Measurements from ENCODE around the gene HSPB8.

The HSPB8 gene, protein sequence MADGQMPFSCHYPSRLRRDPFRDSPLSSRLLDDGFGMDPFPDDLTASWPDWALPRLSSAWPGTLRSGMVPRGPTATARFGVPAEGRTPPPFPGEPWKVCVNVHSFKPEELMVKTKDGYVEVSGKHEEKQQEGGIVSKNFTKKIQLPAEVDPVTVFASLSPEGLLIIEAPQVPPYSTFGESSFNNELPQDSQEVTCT

DNA sequence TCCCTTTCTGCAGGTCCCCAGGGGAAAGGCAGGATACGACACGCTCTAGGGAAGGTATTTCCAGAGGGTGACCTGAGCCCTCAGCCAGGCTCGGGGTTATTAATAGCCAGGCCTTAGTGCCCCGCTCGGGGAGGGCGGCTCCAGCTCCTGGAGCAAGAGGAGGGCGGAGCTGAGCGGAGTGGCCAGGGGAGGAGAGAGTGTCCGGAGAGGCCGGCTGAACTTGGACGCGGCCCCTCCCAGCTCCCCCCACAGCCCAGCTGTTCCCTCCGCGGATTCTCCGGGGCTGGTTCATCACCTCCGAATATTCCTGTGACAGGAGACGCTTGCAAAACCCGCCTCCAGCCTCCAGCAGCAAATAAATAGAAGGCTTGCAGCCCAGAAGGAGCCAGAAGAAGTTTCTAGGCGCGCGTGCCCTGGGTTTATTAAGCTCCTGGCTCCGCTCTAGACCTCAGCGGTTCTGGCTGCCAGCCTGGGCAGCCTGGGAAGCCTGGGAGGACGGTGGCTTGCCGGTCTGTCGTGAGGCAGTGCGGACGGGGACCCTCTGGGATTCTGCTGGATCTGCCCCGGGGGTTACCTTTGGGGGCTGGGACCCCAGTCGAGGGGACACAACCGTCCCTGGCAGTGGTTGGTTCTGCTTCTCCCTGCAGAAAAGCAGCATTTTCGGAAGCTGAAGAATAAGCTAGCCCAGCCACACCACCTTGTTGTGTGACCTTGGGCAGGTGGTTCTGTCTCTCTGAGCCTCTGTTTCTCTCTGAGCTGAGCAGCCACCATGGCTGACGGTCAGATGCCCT is at the start of gene HSPB8:
Gene HSPB8 (plus strand): TSS at position 388 of the 791 bp plus-strand sequence. CDS start 382 bp downstream, at position 770.
- no peak for DNase-seq (ENCODE audit: low read depth in 2 of 2)

DNA sequence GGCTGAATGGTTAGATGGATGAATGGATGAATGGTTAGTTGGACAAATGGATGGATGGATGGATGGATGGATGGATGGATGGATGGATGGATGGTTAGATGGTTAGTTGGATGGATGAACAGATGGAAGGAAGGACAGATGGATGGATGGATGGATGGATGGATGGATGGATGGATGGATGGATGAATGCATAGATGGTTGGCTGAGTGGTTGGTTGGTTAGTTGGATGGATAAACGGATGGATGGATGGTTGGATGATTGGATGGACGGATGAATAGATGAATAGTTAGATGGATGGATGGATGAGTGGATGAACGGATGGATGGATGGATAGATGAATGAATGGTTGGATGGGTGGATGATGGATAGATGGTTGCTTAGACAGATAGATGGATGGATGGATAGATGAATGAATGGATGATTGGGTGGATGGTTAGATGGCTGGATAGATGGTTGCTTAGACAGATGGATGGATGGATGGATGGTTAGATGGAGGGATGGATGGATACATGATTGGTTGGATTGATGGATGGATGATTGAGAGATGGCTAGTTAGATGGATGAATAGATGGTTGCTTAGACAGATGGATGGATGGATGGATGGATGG is 48.8 kb upstream of the HSPB8 start:
- DNase-seq (ENCODE audit: low read depth in 2 of 2) = no peak

DNA sequence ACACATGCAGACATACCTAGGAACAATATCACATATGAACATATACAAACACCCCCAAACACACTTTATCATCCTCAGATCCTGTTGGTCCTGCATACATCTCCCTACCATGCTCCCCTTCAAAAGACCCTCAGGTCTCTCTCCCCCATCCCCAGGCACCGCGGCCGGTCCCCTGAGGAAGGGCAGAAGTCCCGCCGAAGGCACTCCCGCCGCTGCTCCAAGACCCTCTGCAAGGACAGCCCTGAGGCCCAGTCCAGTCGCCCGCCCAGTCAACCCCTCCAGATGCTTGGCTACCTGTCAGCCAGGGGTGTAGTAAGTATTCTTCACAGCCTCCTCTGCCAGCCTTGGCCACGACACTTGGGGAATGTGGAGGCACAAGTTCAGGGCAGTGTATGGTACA is 48.2 kb upstream of the HSPB8 start:
- no peak for DNase-seq (ENCODE audit: low read depth in 2 of 2)

DNA sequence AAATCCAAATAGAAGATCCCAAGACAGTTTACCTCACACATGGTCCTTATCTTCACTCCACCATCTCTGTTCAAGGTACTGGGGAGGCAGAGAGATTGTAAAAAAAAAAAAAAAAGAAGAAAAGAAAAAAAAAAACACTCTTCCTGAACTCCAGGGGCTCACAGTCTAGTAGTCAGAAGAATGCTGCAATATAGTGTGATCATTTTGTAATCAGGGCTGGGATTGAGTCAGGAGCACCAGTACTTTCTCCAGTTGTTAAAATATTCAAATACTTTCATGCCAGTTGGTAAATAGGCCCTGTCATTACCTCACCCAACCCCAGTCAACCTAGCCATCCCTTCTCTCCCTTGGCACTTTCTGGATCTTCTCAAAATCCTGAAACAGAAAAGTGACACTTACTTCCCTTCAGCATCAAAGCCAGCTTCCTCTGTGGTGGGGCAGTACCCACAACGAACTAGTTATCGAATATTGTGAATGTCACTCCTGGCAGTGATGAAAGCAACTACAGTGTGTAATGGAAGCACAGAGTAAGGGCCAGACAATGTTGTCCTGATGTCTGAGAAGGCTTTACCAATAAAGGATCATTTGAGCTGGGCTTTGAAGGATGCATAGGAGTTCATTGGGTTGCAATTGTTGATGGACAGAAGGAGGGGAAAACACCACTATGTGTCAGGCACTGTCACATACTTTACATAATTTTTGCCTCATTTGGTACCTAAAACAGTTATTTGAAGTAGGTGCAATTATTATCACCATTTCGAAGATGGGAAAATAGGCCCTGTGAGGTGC is 44.3 kb upstream of the HSPB8 start:
- no peak for DNase-seq (ENCODE audit: low read depth in 2 of 2)

DNA sequence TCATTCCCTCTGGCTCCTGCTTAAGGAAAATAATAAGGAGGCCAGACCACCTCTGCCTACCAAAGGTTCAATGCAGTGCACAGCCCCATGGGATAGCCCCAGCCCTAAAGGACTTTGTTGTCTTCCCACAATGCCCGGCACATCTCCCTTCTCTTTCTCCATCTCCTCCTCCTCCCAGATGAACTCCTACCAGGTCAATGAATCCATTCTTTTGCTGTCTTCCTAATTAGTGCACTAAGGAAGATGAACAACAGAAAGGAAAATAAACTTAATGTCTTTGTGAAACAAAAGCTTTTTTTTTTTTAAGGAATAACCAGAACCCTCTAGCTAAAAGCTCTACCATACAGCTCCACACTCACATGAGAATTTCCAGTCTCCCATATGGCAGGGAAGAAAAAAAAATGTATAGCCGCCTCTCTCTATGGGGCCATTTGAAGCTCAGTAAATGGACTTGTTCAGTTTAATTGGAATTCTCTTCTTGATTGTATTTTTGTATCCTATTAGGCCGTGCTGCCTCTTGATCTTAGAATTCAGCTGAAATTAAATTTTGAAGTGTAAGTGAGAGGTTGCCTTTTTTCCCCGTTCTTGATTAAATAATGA is 41.8 kb upstream of the HSPB8 start:
- no peak for DNase-seq (ENCODE audit: low read depth in 2 of 2)

DNA sequence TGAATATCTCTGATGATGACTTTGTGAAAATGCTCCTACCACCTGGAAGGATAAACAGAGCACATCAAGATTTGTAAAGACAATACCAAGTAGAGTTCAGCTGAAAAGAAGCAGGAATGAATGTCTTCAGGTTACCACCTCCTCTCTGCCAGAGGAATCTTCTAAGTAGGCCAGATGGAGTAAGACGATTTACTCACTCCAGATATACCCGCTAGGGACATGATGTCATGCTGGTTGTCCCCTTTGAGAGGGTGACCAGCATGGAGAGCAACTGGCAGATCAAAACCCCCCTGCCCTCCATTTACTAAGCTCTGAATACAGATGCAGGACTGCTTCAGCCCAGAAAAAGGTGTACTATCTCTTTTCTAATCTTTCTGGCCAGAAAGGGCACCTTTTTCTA is 39.3 kb upstream of the HSPB8 start:
- DNase-seq (ENCODE audit: low read depth in 2 of 2) = no peak

DNA sequence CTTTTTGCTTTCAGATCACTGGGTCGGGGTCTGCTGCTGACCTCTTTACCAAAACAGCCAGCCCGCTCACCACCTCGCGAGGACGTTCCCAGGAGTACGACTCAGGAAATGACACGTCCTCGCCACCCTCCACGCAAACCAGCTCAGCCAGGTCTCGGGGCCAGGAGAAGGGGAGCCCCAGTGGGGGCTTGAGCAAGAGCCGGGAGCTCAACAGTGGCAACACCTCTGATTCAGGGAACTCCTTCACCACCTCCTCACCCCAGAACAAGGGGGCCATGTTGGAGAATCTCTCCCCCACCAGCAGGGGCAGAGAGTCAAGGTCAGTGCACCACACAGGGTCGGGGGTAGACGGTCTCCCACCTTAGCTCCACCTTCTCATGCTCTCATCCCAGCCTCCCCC is 33.4 kb upstream of the HSPB8 start:
- no peak for DNase-seq (ENCODE audit: low read depth in 2 of 2)

DNA sequence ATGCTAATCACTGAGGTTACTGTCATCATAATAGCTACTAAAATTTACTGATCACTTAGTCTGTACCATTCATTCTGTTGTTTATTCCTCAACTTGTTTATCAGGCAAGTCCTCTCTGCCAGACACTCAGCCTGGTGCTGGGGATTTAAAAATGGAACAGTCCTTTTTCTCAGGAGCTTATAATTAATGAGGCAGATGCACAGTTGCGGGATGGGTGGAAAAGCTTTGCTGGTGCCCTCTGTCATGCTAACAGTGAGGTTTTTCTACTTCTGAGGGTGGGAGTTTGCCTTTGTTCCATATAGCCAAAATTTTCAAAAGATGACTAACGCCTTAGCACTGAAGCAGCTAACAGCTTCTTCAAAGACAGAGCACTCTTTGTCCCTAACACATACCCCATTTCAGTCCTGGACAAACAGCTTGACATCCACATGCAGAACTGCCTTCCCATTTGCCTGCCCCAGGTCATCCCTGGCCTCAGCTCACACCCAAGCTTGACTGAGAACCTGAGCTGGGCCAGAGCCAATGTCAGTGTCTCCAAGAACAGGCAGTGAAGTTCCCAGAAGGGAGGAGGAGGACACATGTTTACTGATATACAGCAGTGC is 30.8 kb upstream of the HSPB8 start:
- no peak for DNase-seq (ENCODE audit: low read depth in 2 of 2)

DNA sequence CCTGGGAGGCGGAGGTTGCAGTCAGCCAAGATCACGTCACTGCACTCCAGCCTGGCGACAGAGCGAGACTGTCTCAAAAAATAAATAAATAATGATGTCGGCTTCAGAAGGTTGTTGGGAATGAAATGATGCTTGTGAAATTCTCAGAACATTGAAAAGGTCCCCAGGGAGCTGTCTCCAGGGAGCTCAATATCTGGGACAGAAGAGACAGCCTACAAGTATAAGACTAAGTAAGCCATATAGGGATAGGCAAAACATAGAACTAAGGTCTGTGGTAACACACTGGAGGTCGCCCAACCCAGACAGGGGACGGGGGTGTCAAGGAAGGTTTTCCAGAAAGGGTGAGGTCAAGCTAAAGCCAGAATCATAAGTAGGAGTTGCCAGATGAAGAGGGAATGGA is 29.5 kb upstream of the HSPB8 start:
- no peak for DNase-seq (ENCODE audit: low read depth in 2 of 2)

DNA sequence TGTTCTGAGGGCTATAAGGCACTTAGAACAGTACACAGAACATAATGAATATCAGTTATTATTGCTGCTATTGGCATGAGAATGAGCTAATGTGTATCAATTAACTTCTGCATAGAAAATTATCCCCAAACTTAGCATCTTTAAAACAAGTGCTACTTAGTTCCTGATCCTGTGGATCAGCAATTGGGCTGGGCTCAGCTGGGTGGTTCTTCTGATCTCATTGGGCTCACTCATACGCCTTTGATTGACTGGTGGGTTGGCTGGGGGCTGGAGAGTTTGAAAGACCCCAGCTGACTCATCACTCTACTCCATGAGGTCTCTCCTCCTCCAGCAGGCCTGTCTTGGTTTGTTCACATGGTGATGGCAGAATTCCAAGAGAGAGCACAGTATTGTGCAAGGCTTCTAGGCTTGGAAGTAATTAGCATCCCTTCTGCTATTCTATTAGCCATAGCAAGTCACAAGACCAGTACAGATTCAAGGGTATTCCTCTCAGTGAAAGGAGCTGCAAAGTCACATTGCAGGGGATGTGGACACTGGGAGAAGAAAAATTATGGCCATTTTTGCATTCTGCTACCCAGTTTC is 27.2 kb upstream of the HSPB8 start:
- DNase-seq (ENCODE audit: low read depth in 2 of 2) = no peak

DNA sequence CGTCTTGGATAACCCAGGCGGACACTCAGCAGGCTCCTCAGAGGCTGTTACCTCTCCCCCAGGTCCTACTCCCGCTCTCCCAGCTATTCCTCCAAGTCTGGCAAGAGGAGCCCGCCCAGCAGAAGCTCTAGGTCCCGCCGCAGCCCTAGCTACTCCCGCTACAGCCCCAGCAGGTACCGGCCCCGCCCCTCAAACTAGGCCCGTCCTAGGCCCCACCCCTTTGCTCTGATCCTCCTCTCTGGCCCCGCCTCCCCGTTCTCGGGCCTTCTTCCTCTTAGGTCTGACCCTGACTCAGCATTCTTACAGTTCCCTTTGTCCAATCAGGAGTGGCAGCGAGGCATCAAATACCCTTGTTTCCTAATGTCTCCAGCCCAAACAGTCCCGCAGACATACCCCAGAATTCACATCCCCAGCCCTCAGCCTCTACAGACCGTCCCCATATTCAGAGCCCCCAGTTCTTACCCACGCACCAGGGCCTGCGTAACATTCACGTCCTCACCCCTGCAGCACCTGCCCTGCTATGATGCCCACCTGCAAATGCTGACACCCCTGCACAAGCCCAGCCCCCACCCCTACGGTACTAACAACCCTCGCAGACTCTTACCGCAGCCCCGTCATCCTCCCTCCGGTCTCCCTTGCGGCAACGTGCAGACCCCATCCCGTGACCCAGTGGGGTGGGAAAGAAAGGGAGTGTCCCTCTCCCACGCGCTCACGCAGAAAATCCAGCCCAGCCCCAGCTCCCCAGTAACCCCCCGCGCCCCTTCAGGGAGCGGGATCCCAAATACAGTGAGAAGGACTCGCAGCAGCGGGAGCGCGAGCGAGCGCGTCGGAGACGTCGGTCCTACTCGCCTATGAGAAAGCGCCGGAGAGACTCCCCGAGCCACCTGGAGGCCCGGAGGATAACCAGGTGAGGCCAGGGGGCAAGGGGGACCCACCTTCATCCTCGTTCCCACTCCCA is 25.0 kb upstream of the HSPB8 start:
- no peak for DNase-seq (ENCODE audit: low read depth in 2 of 2)

DNA sequence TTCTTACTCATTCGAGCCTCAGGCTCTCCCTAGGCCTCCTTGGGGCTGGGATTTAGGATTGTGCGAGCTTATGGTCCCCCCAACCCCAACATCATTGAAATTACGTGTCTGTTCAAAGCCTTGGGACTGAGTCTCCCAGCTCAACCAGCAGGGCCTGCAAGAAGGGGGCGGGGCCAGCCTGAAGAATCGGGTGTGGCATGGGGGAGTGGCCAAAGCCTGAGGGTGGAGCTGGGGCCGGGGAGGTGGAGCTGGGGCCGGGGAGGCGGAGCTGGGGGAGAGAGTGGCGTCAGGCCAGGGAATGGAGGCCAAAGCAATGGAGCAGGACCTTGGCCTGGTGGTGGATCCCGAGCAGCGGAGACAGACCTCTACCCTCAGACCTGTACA is 24.3 kb upstream of the HSPB8 start:
- DNase-seq (ENCODE audit: low read depth in 2 of 2) = no peak

DNA sequence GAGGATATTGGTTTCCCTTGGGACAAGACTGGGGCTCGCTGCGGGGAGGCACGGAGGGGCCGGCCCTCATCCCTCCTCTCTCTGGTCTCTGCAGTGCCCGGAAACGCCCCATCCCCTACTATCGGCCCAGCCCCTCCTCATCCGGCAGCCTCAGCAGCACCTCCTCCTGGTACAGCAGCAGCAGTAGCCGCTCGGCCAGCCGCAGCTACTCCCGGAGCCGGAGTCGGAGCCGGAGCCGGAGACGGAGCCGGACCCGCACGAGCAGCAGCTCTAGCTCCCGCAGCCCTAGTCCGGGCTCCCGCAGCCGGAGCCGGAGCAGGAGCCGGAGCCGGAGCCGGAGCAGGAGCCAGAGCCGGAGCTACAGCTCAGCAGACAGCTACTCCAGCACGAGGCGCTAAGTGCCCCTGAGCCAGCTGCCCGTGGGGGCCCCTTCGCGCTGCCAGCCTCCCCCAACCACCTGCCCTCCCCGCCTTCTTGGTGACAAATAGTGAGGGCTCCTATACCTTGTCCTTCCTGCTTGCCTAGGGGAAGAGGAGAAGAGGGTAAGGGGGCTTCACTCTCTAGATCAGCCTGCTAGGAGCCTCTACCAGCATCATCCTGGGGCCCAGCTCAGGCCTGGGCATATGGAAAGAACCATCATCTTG is 22.2 kb upstream of the HSPB8 start:
- no peak for DNase-seq (ENCODE audit: low read depth in 2 of 2)

DNA sequence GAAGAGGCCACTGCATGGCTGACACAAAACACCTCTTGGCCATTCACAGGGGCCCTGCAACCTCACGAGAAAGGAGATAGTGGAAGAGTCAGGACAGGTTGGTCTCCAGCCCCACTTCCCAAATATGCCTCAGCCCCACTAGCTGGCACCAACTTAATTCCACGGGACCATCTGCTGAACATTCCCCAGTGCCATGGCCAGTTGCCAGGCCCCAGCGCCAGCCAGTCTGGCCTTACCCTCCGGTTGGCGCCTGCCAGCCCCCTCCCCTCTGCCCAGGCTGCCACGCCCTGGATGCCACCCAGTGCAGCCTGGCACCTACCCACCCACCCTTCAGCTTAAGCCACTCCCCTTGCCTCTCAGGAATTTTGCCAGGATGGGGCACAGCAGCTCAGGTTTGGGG is 21.2 kb upstream of the HSPB8 start:
- no peak for DNase-seq (ENCODE audit: low read depth in 2 of 2)

DNA sequence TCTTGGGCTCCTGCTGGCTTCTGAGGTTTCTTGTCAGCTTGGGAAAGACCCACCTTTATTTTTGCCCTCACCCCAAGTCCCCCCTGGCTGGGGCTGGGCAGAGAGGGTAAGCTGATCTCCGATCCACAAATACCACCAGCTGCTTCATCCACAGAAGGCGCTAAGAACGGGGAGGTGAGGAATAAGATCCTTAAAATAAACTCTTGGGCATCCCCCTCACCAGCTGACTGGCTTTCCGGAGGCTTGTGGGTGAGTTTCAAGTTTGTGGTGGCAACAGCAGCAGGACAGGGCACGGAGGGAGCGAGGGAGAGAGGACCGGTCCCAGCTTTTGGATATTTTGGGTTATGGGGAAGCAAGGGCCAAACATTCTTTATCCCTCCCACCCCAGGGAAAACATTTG is 20.8 kb upstream of the HSPB8 start:
- DNase-seq (ENCODE audit: low read depth in 2 of 2) = no peak

DNA sequence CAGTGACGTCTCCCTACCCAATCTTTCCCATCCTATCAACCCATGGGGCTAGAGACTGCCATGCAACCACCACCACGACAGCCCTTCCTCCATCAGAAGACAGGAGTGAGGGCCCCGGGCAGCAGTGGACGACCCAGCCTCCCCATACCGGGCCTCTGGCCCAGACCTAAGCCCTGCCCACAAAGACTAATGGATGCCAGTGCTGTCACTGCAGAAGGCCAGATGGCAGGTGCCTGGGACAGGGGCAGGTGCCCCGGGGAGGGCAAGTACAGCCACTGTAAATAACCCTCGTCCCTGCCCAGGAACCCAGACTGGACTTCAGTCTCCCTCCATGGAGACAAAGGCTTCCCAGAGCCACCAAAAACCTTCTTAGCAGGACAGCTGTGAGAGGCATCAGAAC is 20.3 kb upstream of the HSPB8 start:
- no peak for DNase-seq (ENCODE audit: low read depth in 2 of 2)

DNA sequence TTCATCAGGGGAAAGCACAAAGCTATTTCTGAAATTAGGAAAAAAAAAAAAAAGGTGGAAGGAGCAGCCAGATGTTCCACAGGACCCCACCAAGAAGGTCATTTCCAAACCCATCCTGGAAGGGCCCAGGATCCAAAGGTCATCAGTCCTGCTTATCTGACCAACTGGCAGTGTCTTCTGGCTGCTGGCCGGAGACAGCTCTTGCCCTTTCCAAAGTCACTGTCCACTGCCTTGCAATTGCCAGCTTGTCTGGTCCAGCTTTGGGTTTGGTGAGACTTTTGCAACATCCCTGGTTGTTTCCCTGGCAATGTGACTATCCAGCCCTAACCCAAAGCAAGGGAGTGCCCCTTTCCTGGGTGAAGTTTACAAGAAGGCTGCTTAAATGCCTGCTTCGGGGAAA is 18.9 kb upstream of the HSPB8 start:
- no peak for DNase-seq (ENCODE audit: low read depth in 2 of 2)

DNA sequence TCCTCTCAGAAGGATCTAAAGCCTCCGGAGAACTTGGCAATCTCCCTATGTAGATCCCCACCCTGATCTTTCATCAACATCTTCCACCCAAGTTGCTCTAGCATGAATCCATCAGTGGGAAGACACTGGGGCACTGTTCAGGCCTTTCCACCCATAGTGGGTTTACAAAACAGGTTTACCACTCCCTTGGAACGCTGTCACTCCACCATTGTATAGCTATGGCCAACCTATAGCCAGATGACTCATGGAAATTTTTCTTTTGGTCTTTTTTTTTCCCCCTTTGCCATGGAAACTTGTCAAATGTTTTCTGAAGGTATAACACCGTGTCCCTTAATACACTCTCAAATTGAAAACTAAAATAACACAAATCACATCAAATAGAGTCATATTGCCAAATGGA is 10.8 kb upstream of the HSPB8 start:
- no peak for DNase-seq (ENCODE audit: low read depth in 2 of 2)

DNA sequence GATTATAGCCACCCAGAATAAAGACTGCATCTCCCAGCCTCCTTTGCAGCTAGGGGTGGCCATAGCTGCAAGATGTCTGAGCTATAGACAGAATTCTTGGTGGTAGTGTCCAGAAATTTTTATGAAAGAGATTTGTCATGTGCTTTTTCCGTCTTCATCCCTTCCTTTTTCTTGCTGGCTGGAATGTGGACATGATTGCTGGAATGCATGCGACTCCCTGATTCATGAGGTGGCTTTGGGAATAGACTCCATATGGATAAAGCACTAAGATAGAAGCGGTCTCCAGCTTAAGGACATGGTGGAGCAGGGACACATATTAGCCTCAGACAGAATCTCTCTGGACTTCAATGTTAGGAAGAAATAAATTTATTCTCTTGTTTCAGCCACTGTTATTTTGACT is 10.0 kb upstream of the HSPB8 start:
- DNase-seq (ENCODE audit: low read depth in 2 of 2) = no peak

DNA sequence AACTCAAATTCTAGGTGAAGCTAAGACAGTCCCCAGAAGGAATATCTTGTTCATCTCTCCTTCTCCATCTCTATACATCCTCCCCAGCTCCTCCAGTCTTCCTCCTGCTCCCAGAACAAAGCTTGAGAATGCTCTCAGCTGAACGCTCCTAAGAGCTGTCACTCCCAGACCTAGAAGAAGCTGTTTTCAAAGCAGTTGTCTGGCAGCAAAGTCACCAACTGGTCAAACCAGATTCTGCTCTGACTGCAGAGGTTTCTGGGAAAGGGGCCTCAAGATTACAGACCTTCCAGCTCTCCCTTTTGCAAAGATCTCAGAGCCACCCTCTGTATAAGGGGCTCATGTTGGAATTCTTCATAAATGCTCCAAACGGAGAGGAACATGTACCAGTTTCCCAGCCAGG is 9.6 kb upstream of the HSPB8 start:
- no peak for DNase-seq (ENCODE audit: low read depth in 2 of 2)
